H54 (cell line): ENCODE results near the gene DDX24.
A peak's percentile ranks its signal among the peaks of the same experiment; 100 is the strongest.

ENCODE experiments used
- DNase-seq: peaks from one replicate; pipeline ENCODE4 v3.0.0; 2011; ENCODE audit warnings: low spot score, mixed read lengths; ENCODE audit not compliant: insufficient read length
- FAIRE-seq: peaks from 3 replicates; lab custom pipeline; 2011; peaks lifted over from hg19 to GRCh38; lab: Jason Lieb, UNC
- POLR2A ChIP-seq: IDR thresholded peaks from 2 replicates; pipeline ENCODE4 v1.6.1; 2011; ENCODE audit warnings: low read depth, mild to moderate bottlenecking, low read length

DDX24 gene

GRCh38 chr14:94021416-94022157 is 59.4 kb downstream of the DDX24 start:
- FAIRE-seq (no peak), DNase-seq (no peak)
- TF ChIP-seq POLR2A = no peak

GRCh38 chr14:94021001-94021400 is 60.0 kb downstream of the DDX24 start:
- peak; percentile 57 for DNase-seq
- no peak for TF ChIP-seq POLR2A
- FAIRE-seq = peak; percentile 85

DNA sequence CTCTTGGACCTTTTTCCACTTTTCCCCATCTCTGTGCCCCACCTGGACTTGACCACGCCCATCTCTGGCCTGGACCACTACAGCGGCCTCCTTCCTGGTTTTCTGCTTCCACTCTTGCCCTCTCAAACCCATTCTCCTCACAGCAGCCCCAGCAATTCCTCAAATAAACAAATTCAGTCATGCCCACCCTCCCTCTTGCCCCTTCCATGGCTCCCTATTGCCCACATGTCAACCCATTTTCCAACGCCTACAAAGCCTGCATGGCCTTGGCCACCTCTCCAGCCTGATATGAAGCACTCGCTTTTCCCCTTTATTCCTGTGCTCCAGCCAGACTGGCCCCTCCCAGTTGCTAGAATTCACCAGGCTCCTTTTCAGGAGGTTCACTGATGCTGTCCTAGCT is 60.7 kb downstream of the DDX24 start:
- FAIRE-seq (no peak), DNase-seq (no peak)
- no peak for TF ChIP-seq POLR2A

GRCh38 chr14:94019329-94019728 is 61.7 kb downstream of the DDX24 start:
- FAIRE-seq = no peak
- no peak for DNase-seq
- no peak for TF ChIP-seq POLR2A

DNA sequence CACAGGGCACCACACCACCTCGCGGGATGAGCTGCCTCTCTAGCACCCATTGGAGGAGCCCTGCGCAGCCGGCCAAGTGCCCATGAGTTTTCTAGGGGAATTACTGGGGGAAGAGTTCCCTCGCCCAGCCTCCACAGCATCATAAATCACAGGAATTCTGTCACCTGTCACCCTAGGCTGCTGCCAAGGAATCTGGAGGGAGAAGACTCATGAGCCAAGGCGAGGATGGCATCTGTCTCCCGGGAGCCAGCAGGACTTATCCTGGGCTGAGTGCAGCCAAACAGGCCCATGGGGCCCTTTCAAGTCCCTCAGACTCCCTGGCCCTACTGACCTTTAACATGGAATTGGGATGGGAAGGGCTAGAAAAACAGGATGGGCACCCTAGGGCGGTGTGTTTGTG is 62.7 kb downstream of the DDX24 start:
- TF ChIP-seq POLR2A = no peak
- FAIRE-seq (no peak), DNase-seq (no peak)

- no peak for TF ChIP-seq POLR2A
- FAIRE-seq (no peak), DNase-seq (no peak)
These were observed 64.5 kb downstream of the DDX24 start for GRCh38 chr14:94016446-94016976.

- FAIRE-seq (no peak), DNase-seq (no peak)
- no peak for TF ChIP-seq POLR2A
These were observed 65.8 kb downstream of the DDX24 start for GRCh38 chr14:94015223-94015622.

DNA sequence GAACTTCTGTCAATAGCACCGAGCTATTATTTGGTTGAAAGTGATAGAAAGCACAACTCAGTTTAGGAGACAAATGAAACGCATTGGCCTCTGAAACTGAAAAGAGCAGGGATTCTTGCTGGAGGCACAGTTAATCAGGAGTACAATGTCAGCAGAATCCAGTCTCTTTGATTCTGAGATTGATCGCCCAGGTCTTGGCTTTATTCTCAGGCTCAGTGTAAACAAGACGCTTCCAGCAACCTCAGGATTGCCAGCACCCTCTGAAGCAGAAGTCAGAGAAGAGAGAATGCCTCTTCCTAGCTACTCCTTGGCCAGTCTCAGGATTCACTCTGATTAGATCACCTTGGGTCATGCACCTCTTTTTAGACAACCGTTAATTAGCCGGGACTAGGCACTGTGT is 66.6 kb downstream of the DDX24 start:
- no peak for TF ChIP-seq POLR2A
- DNase-seq (no peak), FAIRE-seq (no peak)

DNA sequence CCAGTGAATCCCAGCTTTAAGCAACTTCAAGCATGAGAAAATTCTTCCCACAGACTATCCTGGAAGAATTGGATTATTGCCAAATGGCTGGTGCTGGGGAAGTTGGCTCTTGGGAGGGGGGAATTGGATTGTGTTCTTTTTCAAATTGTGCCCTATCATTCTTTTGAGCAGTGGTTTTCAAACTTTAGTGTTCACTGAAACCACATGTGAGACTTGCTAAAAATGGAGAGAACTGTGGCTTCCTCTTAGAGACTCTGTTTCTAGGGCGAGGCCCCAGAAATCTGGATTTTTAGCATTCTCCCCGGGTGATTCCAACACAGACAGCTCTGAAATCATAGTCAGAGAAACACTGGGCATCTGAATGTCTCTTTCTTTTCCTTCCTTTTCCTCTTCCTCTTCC is 69.2 kb downstream of the DDX24 start:
- TF ChIP-seq POLR2A = no peak
- FAIRE-seq (peak; percentile 30), DNase-seq (no peak)

DNA sequence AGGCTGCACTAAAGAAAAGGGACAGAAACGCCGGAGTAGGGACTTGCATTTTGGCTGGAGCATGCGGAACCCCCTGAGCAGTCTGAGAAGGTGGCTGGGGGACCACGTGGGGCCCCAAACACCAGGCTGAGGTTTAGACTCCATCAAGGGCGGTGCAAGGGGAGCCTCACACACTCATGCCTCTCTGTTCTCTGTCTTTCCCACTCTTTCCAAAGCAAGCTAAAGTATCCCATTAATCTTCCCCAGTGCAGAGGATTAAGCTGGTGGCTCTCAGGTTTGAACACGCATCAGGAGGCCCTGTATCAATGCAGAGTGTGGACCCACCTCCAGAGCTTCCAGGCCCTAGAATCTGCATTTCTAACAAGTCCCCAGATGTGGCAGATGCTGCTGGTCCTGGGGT is 70.4 kb downstream of the DDX24 start:
- TF ChIP-seq POLR2A = no peak
- DNase-seq = no peak
- no peak for FAIRE-seq

DNA sequence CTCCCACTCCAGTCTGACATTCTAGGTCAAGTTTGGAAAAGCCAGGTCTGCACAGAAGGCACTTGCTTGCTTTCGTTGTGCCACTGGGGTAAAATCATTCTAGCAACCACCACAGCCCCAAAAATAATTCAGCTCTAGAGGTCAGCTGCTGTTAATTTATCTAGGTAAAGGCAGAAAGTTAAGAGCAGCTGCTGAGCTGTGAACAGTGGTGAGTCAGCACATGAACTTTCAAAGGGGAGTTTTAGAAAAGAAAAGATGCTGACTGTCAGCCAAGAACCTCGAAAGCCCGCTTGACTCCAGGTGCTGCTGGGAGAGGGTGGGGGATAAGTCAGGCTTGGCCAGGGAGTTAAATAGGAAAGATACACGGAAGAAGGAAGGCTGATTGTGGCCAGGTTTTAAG is 71.2 kb downstream of the DDX24 start:
- DNase-seq = peak; percentile 66
- peak; percentile 79 for FAIRE-seq
- TF ChIP-seq POLR2A = no peak

- no peak for DNase-seq
- FAIRE-seq = no peak
- TF ChIP-seq POLR2A = no peak
These were observed 72.8 kb downstream of the DDX24 start for GRCh38 chr14:94008234-94008633.

DNA sequence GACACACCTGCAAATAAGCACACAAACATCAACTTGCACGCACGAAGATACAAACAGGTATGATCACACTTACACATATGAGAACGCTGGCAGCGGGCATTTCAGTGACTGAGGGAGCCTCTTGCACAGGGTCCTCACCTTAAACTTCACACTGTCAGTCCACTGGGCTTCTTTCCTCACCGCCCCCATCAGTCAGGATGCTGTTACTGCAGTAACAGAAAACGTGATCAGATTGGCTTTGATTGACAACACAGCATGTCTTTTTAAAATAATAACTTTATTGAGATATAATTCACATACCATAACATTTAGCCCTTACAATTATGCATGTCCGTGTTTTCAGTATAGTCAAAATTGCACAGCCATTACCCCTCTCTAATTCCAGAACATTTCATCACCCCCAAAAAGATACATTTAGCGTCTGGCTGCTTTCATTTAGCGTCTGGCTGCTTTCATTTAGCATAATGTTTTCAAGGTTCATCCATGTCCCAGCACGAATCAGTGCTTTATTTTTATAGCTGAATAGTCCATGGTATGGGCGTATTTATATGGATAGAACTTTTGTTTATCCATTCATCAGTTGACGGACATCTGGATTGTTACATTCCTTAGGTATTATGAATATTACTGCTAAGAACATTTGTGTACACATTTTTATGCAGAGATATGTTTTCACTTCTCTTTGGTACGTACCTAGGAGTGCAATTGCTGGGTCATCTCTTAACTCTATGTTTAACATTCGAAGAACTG is 75.5 kb downstream of the DDX24 start:
- DNase-seq (no peak), FAIRE-seq (no peak)
- no peak for TF ChIP-seq POLR2A

GRCh38 chr14:94004015-94004414 is 77.0 kb downstream of the DDX24 start:
- TF ChIP-seq POLR2A = no peak
- FAIRE-seq = no peak
- no peak for DNase-seq
